ENCODE results near the gene MTMR12. TPM values are rescaled to one million over a fixed set of nuclear protein-coding genes. Genes with fewer than 3 reads are reported as not detected.

MTMR12 gene
- total and polyA plus RNA-seq, 2 of the 8 experiments (the other 6 are each of a cell fraction or from before 2014, with no cell fraction given), result 19.1 to 59.3 TPM

DNA sequence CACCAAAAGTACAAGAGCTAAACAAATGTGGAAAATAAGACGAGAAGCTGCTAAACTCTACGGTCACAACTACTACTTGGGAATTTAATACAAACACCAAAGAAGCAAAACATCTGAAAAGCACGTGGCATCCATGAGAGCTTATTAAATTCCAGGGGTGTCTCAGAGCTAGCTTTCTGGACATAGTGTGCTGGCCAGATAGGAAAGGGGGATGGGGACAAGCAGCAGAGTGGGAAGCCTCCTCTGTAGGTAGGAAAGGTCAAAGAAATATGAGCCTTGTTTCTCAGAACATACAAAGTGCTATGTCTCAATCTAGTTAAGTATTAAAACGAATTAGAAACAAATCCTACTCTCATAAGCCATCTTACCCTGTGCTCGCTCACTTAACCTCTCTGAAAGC is 87.3 kb downstream of the MTMR12 start:
- Histone ChIP-seq H3K23me2 (ENCODE audit: low read depth, low read length) (no peaks in the 10 kb centered on the region), H3K36me3 (ENCODE audit: control insufficient read depth in 2 of 4, insufficient read depth in 4 of 4, low read length in 3 of 4) (peaks cover 3 to 19% (median 10%) of the 10 kb centered on the region in 4 experiments; a peak in 6 of 8 replicates), H3K4me2 (ENCODE audit: insufficient read depth in 1 of 2, low read depth in 2 of 2, low read length in 2 of 2) (no peak overlapping the region), H2BK120ac (replicated peaks; ENCODE audit: low read depth, low read length) (no peak overlapping the region), H2BK15ac (ENCODE audit: low read length) (no peak overlapping the region), H2BK5ac (ENCODE audit: low read depth, low read length) (peak overlapping the region; percentile 26; the same call in 1 of the 2 replicates), H3K79me1 (ENCODE audit: low read depth, low read length) (no peaks in the 10 kb centered on the region), H3K27me3 (replicated peaks in 1 of 4; ENCODE audit: control insufficient read depth in 3 of 4, extremely low read depth in 1 of 4, insufficient read depth in 3 of 4, low read length in 3 of 4) (no peaks in the 10 kb centered on the region), H3K27ac (ENCODE audit: low read depth, low read length) (no peak overlapping the region), H3K79me2 (ENCODE audit: control insufficient read depth in 1 of 2, insufficient read depth in 2 of 2, low read length in 2 of 2) (no peaks in the 10 kb centered on the region), H2BK20ac (ENCODE audit: low read length) (no peak overlapping the region; the same call in 1 of the 2 replicates), H4K91ac (replicated peaks; ENCODE audit: insufficient read length, low read length) (no peak overlapping the region), H3K18ac (ENCODE audit: extremely low read depth, low read length) (no peak overlapping the region), H3K23ac (ENCODE audit: insufficient read length) (no peak overlapping the region), H3K9me3 (ENCODE audit: insufficient read depth in 2 of 2, low read depth in 1 of 2, low read length in 1 of 2) (no peaks in the 10 kb centered on the region), H2BK12ac (ENCODE audit: low read depth, low read length) (no peak overlapping the region), H3K4ac (replicated peaks; ENCODE audit: insufficient read length, low read depth, low read length) (no peak overlapping the region), H3K14ac (ENCODE audit: insufficient read length) (no peak overlapping the region), H4K5ac (ENCODE audit: insufficient read length, low read depth, low read length) (no peak overlapping the region), H3K4me1 (replicated peaks in 1 of 4; ENCODE audit: control insufficient read depth in 3 of 4, insufficient read depth in 4 of 4, low read length in 3 of 4) (no peaks in the 10 kb centered on the region), H2AFZ (ENCODE audit: low read length) (no peak overlapping the region), H4K20me1 (replicated peaks in 1 of 2; ENCODE audit: control insufficient read depth in 1 of 2, insufficient read depth in 2 of 2, low read length in 2 of 2) (no peaks in the 10 kb centered on the region), H3K9ac (replicated peaks in 1 of 4; ENCODE audit: extremely low read depth in 1 of 4, low read depth in 3 of 4, low read length in 3 of 4) (no peak overlapping the region), H2AK5ac (ENCODE audit: low read depth, low read length) (0 out of 2 replicates have a peak overlapping the region, but pooled peaks have one; percentile 11), H4K8ac (ENCODE audit: extremely low read depth, insufficient read depth, low read length) (no peak overlapping the region), H3K4me3 (ENCODE audit: extremely low read depth in 1 of 4, insufficient read depth in 2 of 4, low read depth in 3 of 4, low read length in 4 of 4) (no peak overlapping the region), H3K56ac (replicated peaks; ENCODE audit: insufficient read length, low read depth, low read length) (no peak overlapping the region)
- ChIA-PET POLR2A (ENCODE audit: partially characterized antibody) (interaction anchor here (4.1 kb wide), 1 partner anchor 52 kb away, joined by 13 read pairs; the partner anchor contains the start of gene GOLPH3), CTCF (ENCODE audit: partially characterized antibody) (interaction anchor here (1.6 to 2.1 kb wide), 2 partner anchors 16 to 20 kb away, joined by 3 to 5 read pairs; no protein-coding TSS in a partner anchor)
- DNase-seq (ENCODE audit: low read depth in 1 of 2, low spot score in 2 of 2), result no peak
- TF ChIP-seq CTBP2 (IDR thresholded peaks at IDR 0.05; ENCODE audit: borderline replicate concordance, insufficient read depth, insufficient read length, low read length), result no peak
- no peak for TF ChIP-seq RAD21 (IDR thresholded peaks at IDR 0.05 in 1 of 2, conservative IDR thresholded peaks at IDR 0.05 in 1 of 2; ENCODE audit: low read depth in 2 of 2, low read length in 2 of 2)
- TF ChIP-seq, protein P1, sequence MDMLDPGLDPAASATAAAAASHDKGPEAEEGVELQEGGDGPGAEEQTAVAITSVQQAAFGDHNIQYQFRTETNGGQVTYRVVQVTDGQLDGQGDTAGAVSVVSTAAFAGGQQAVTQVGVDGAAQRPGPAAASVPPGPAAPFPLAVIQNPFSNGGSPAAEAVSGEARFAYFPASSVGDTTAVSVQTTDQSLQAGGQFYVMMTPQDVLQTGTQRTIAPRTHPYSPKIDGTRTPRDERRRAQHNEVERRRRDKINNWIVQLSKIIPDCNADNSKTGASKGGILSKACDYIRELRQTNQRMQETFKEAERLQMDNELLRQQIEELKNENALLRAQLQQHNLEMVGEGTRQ (IDR thresholded peaks at IDR 0.05; ENCODE audit: low read length), result no peak
- no peak for TF ChIP-seq RXRA (IDR thresholded peaks at IDR 0.05; ENCODE audit: insufficient read depth, low read depth, low read length)
- TF ChIP-seq JUND (IDR thresholded peaks at IDR 0.05; ENCODE audit: low read length), result no peak
- no peak for TF ChIP-seq FOSL1 (IDR thresholded peaks at IDR 0.05; ENCODE audit: insufficient read depth, low read depth, low read length)
- 91% methylated on average over 5 of the region's 5 CpGs; no CpG with 5 or more reads in 1 of the 2 experiments for WGBS, 2 experiments (ENCODE audit: extremely low coverage in 1 of 2, insufficient coverage in 1 of 2, insufficient read length in 1 of 2, insufficient replicate concordance in 2 of 2, low coverage in 1 of 2, low lambda C conversion rate in 2 of 2, missing lambda C conversion rate in 1 of 2)
- no peak for FAIRE-seq

All from H1 (cell line).